ENCODE measurements around the gene CA12. TPM values are rescaled to one million over a fixed set of nuclear protein-coding genes. Genes with fewer than 3 reads are reported as not detected.

CA12 gene
- total and polyA plus RNA-seq, 2 donors (not counting 1 experiment from before 2014, with no cell fraction given), result not detected

GRCh38 chr15:63352808-63353207 is 28.8 kb downstream of the CA12 start:
- H3K4me3 Mint-ChIP-seq, result no peak overlapping the region
- 97% methylated on average over 2 of the region's 4 CpGs for WGBS (ENCODE audit: insufficient coverage)

GRCh38 chr15:63351170-63351569 is 30.5 kb downstream of the CA12 start:
- Mint-ChIP-seq H3K4me1 (peaks cover 21% of the 10 kb centered on the region), H3K4me3 (no peak overlapping the region), H3K27me3 (no peaks in the 10 kb centered on the region), H3K27ac (no peak overlapping the region), H3K9me3 (ENCODE audit: insufficient read depth) (no peaks in the 10 kb centered on the region)
- no peak for ATAC-seq (ENCODE audit: low read depth)
- Histone ChIP-seq H3K79me2 (ENCODE audit: control insufficient read depth, insufficient read depth, low read length) (no peaks in the 10 kb centered on the region), H3K27me3 (replicated peaks in 1 of 4; ENCODE audit: control extremely low read depth in 1 of 4, control insufficient read depth in 3 of 4, insufficient read depth in 4 of 4, low read length in 3 of 4) (no peaks in the 10 kb centered on the region), H3K4me3 (ENCODE audit: control extremely low read depth in 1 of 5, extremely low read depth in 1 of 5, insufficient read depth in 1 of 5, low read depth in 2 of 5, low read length in 4 of 5) (no peak overlapping the region), H3K36me3 (replicated peaks in 1 of 2; ENCODE audit: control extremely low read depth in 1 of 2, control insufficient read depth in 1 of 2, extremely low read depth in 1 of 2, insufficient read depth in 2 of 2, low read length in 1 of 2) (no peaks in the 10 kb centered on the region), H3K9ac (ENCODE audit: low read length) (no peak overlapping the region), H4K20me1 (ENCODE audit: control insufficient read depth, insufficient read depth, low read length, poor library complexity, severe bottlenecking) (no peaks in the 10 kb centered on the region), H3K9me3 (ENCODE audit: control extremely low read depth in 1 of 3, control insufficient read depth in 2 of 3, insufficient read depth in 1 of 3, low read length in 2 of 3) (no peaks in the 10 kb centered on the region), H3K4me1 (ENCODE audit: control insufficient read depth in 2 of 2, insufficient read depth in 2 of 2, low read length in 2 of 2) (peaks cover 0 to 15% of the 10 kb centered on the region in 2 donors), H3K27ac (ENCODE audit: low read length in 2 of 2) (no peak overlapping the region), H2AFZ (ENCODE audit: insufficient read depth, low read depth, low read length, poor library complexity, severe bottlenecking) (no peak overlapping the region), H3K4me2 (replicated peaks; ENCODE audit: low read depth, low read length, poor library complexity, severe bottlenecking) (no peak overlapping the region)
- WGBS (ENCODE audit: insufficient coverage), result 95% methylated on average over 4 of the region's 4 CpGs
- TF ChIP-seq CTCF (IDR thresholded peaks at IDR 0.05), result no peak
- TF ChIP-seq EZH2 (IDR thresholded peaks at IDR 0.05; ENCODE audit: borderline replicate concordance, insufficient read depth, low read depth, low read length, poor library complexity, severe bottlenecking), result no peak
- ChIA-PET POLR2A (no interaction called here), CTCF (no interaction called here)
- DNase-seq, result no peak
- intact Hi-C loops (cut with micrococcal nuclease), result no loop called here

More at GRCh38 chr15:63352808-63353207, 28.8 kb downstream of the CA12 start:
- H3K27me3 Mint-ChIP-seq, result no peaks in the 10 kb centered on the region
- peaks cover 0 to 12% of the 10 kb centered on the region in 2 donors for H3K4me1 ChIP-seq (ENCODE audit: control insufficient read depth in 2 of 2, insufficient read depth in 2 of 2, low read length in 2 of 2)
- no peaks in the 10 kb centered on the region for H3K79me2 ChIP-seq (ENCODE audit: control insufficient read depth, insufficient read depth, low read length)
- no peak overlapping the region for H3K27ac Mint-ChIP-seq
- CTCF ChIA-PET, result no interaction called here
- DNase-seq (no peak), ATAC-seq (ENCODE audit: low read depth) (no peak)
- no peaks in the 10 kb centered on the region for H3K9me3 Mint-ChIP-seq (ENCODE audit: insufficient read depth)
- H3K36me3 ChIP-seq (replicated peaks in 1 of 2; ENCODE audit: control extremely low read depth in 1 of 2, control insufficient read depth in 1 of 2, extremely low read depth in 1 of 2, insufficient read depth in 2 of 2, low read length in 1 of 2), result no peaks in the 10 kb centered on the region
- H3K4me1 Mint-ChIP-seq, result peaks cover 16% of the 10 kb centered on the region
- H2AFZ ChIP-seq (ENCODE audit: insufficient read depth, low read depth, low read length, poor library complexity, severe bottlenecking), result no peak overlapping the region
- H4K20me1 ChIP-seq (ENCODE audit: control insufficient read depth, insufficient read depth, low read length, poor library complexity, severe bottlenecking), result no peaks in the 10 kb centered on the region
- H3K4me3 ChIP-seq (ENCODE audit: control extremely low read depth in 1 of 5, extremely low read depth in 1 of 5, insufficient read depth in 1 of 5, low read depth in 2 of 5, low read length in 4 of 5), result no peak overlapping the region
- POLR2A ChIA-PET, result no interaction called here
- H3K9me3 ChIP-seq (ENCODE audit: control extremely low read depth in 1 of 3, control insufficient read depth in 2 of 3, insufficient read depth in 1 of 3, low read length in 2 of 3), result no peaks in the 10 kb centered on the region
- no peak overlapping the region for H3K27ac ChIP-seq (ENCODE audit: low read length in 2 of 2)
- no peak overlapping the region for H3K9ac ChIP-seq (ENCODE audit: low read length)
- no peak overlapping the region for H3K4me2 ChIP-seq (replicated peaks; ENCODE audit: low read depth, low read length, poor library complexity, severe bottlenecking)
- intact Hi-C loops (cut with micrococcal nuclease), result no loop called here
- H3K27me3 ChIP-seq (replicated peaks in 1 of 4; ENCODE audit: control extremely low read depth in 1 of 4, control insufficient read depth in 3 of 4, insufficient read depth in 4 of 4, low read length in 3 of 4), result no peaks in the 10 kb centered on the region
- TF ChIP-seq EZH2 (IDR thresholded peaks at IDR 0.05; ENCODE audit: borderline replicate concordance, insufficient read depth, low read depth, low read length, poor library complexity, severe bottlenecking) (no peak), CTCF (IDR thresholded peaks at IDR 0.05) (no peak)
